ENCODE results near the gene ARRB1.
A peak's percentile ranks its signal among the peaks of the same experiment; 100 is the strongest.

The ARRB1 gene

DNA sequence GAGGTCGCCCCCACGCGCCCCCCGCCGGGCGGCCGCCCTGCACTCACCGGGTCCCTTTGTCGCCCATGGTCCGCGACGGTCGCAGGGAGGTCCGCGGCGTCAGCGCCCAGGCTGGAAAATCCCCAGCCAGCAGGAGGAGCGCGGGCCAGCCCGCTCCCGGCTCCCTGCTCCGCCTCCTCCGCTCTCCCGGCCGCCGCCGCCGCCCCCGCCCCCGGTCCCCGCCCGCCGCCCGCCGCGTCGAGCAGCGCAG, at the start of gene ARRB1:
Gene ARRB1 (minus strand): TSS at position 121 of the 250 bp plus-strand sequence. CDS start 54 bp downstream, at position 67.
- H3K4me3 ChIP-seq (ENCODE audit: low read depth, low read length), result peak within 1 kb of the TSS; percentile 70
- ChIA-PET POLR2A (interaction anchor here (1.2 to 1.5 kb wide), 2 partner anchors 14 to 26 kb away, joined by 3 to 6 read pairs; no protein-coding TSS in a partner anchor), CTCF (interaction anchor here (1.3 to 4.2 kb wide), 4 partner anchors 10 to 34 kb away, joined by 3 to 16 read pairs (median 6); no protein-coding TSS in a partner anchor)
- no peak for DNase-seq (ENCODE audit: low read depth, low spot score)
- TF ChIP-seq, protein P1, sequence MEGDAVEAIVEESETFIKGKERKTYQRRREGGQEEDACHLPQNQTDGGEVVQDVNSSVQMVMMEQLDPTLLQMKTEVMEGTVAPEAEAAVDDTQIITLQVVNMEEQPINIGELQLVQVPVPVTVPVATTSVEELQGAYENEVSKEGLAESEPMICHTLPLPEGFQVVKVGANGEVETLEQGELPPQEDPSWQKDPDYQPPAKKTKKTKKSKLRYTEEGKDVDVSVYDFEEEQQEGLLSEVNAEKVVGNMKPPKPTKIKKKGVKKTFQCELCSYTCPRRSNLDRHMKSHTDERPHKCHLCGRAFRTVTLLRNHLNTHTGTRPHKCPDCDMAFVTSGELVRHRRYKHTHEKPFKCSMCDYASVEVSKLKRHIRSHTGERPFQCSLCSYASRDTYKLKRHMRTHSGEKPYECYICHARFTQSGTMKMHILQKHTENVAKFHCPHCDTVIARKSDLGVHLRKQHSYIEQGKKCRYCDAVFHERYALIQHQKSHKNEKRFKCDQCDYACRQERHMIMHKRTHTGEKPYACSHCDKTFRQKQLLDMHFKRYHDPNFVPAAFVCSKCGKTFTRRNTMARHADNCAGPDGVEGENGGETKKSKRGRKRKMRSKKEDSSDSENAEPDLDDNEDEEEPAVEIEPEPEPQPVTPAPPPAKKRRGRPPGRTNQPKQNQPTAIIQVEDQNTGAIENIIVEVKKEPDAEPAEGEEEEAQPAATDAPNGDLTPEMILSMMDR (IDR thresholded peaks at IDR 0.05; ENCODE audit: insufficient read depth, low read length, missing control alignments), result peak; percentile 20

DNA sequence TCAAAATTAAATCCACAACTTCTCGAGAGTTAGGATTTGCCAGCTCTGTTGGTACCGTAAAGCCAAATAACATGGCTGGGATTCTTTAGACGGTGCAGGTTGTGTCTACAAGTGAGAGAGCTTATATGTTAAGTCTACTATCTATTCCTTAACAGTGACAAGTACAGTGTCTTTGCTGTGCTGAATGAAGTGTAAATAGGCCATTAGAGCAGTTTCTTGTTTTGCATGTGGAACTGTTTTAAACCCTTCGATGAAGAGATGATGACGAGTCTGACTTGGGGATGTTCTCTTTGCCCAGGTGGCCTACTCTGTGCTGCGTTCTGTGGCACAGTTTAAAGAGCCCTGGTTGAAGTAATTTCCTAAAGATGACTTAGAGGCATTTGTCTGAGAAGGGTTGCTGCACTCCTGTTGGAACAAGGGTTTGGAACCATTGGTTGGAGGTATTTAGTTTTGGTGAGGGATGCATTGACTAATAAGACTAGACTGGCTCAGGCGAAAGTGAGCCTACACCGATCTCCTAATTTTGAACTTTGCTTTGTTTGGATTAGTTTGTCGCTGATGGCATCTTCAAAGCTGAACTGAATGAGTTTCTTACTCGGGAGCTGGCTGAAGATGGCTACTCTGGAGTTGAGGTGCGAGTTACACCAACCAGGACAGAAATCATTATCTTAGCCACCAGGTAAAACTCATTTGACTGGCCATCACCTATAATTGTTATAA, 48.8 kb upstream of the ARRB1 start:
- ChIA-PET CTCF (interaction anchor here (0.6 to 4.6 kb wide), 13 partner anchors 8 to 132 kb away, joined by 3 to 66 read pairs (median 7); no protein-coding TSS in a partner anchor), POLR2A (interaction anchor here (0.8 to 2.0 kb wide), 7 partner anchors 13 to 168 kb away, joined by 3 to 8 read pairs (median 3); no protein-coding TSS in a partner anchor)
- TF ChIP-seq, protein P1 (IDR thresholded peaks at IDR 0.05; ENCODE audit: insufficient read depth, low read length, missing control alignments), result no peak
- DNase-seq (ENCODE audit: low read depth, low spot score), result no peak
- H3K4me3 ChIP-seq (ENCODE audit: low read depth, low read length), result peak overlapping the region; percentile 97

DNA sequence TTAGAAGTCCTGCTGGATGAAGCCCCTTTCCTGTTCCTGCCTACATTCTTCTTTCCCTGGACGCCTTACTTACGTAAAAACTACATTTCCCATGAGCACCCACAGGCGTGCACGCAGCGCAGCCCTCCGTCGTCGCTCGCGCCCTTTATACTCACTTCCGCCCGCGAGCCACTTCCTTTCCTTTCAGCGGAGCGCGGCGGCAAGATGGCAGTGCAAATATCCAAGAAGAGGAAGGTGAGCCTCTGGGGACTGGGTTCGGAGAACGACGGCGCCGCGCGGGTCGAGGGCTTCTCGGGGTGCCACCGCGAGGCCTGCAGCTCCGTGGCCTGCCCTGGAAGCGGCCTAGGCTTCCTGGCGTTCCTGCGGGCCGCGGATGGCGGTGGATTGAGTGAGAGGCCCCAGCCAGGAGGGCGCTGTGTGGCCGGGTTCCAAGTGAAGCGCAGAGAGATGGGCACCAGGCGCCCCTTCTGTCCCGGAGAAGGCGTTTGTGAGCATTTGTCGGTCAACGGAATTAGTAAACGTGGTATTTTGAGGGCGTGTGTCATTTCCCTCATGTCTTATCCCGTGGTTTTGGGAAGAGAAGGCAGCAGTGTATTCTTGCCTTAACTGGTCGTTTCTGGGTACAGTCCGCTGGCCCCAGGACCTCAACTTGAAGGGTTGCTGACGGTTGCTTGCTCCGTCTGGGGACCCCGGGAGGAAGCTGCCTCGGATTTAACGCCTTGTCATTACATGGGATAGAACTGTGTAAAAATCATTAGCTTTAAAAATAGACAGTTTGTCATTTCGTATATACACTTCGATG, 48.1 kb upstream of the ARRB1 start, which contains the start of gene RPS3:
Gene RPS3 (plus strand): TSS at position 175 of the 802 bp plus-strand sequence. CDS start 30 bp downstream, at position 205.
- peak within 1 kb of the TSS; percentile 97 for H3K4me3 ChIP-seq (ENCODE audit: low read depth, low read length)
- POLR2A ChIA-PET, result interaction anchor here (0.7 to 2.0 kb wide), 5 partner anchors 12 to 210 kb away, joined by 3 to 8 read pairs (median 4); no protein-coding TSS in a partner anchor
- CTCF ChIA-PET, result interaction anchor here (0.8 to 5.8 kb wide), 10 partner anchors 9 to 133 kb away, joined by 3 to 66 read pairs (median 12); no protein-coding TSS in a partner anchor
- peak; percentile 50 for DNase-seq (ENCODE audit: low read depth, low spot score)
- TF ChIP-seq, protein P1 (IDR thresholded peaks at IDR 0.05; ENCODE audit: insufficient read depth, low read length, missing control alignments), result peak; percentile 6

DNA sequence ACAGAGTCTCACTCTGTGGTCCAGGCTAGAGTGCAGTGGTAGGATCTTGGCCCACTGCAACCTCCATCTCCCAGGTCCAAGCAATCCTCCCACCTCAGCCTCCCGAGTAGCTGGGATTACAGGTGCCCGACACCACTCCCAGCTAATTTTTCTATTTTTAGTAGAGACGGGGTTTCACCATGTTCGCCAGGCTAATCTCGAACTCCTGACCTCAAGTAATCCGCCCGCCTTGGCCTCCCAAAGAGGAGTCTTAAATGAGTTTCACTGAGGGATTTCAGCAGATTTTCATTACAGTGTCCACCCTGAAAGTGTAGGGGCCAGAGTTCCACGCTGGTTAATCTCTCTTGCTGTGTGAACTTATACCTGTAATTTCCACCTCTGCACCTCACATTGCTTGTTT, 47.4 kb upstream of the ARRB1 start:
- ChIA-PET CTCF (interaction anchor here (1.4 to 5.8 kb wide), 5 partner anchors 9 to 133 kb away, joined by 12 to 66 read pairs (median 16); no protein-coding TSS in a partner anchor), POLR2A (interaction anchor here (0.7 to 1.0 kb wide), 2 partner anchors 155 to 210 kb away, joined by 3 to 4 read pairs; no protein-coding TSS in a partner anchor)
- TF ChIP-seq, protein P1 (IDR thresholded peaks at IDR 0.05; ENCODE audit: insufficient read depth, low read length, missing control alignments), result no peak
- H3K4me3 ChIP-seq (ENCODE audit: low read depth, low read length), result no peak overlapping the region
- DNase-seq (ENCODE audit: low read depth, low spot score), result no peak

DNA sequence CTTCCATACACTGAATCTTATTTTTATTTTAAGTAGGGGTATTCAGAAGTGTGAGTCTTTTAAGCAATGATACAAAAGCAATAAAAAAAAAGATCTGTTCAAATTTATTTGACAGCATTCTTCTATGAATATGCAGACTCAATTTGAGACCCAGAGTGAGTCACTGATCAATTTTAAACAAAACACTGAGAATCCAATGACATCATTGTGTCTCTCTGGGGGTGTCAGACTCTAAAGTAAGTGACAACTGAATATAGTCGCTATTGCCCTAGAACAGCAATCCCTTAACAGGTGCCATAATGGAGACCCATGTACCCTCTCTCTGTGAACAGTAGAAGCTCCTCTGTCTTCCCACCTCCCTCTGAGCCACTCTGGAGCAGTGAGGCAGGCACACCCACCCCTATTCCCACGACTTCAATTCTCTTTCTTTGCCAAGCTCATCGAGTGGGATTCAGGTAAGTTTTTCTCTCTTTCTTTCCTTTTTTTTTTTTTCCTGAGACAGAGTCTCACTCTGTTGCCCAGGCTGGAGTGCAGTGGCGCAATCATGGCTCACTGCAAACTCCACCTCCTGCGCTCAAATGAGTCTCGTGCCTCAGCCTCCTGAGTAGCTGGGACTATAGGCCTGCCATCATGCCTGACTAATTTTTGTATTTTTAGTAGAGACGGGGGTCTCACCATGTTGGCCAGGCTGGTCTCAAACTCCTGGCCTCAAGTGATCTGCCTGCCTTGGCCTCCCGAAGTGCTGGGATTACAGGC, 42.8 kb upstream of the ARRB1 start:
- TF ChIP-seq, protein P1 (IDR thresholded peaks at IDR 0.05; ENCODE audit: insufficient read depth, low read length, missing control alignments), result no peak
- CTCF ChIA-PET, result interaction anchor here (1.0 to 5.8 kb wide), 2 partner anchors 9 to 14 kb away, joined by 3 to 33 read pairs; no protein-coding TSS in a partner anchor
- POLR2A ChIA-PET, result no interaction called here
- no peak overlapping the region for H3K4me3 ChIP-seq (ENCODE audit: low read depth, low read length)
- DNase-seq (ENCODE audit: low read depth, low spot score), result no peak
